Mucosa of descending colon (tissue), 3 donors: ENCODE results near the gene DERL2. TPM values are rescaled to one million over a fixed set of nuclear protein-coding genes. Genes with fewer than 3 reads are reported as not detected.

Experiments
- ATAC-seq: fragments of 200-7000 bp; cut with Tn5 transposase; one replicate; pipeline ENCODE4 v1.9.1; 2020; ENCODE audit warnings: mild to moderate bottlenecking, moderate library complexity
- DNase-seq, 3 donors: peaks; one replicate each; pipeline ENCODE4 v3.0.0-alpha.2; 2020
- H3K36me3 ChIP-seq: fragments of 200-600 bp; one replicate; pipeline ENCODE4 v1.8.0; 2021; ENCODE audit warnings: low read depth, mild to moderate bottlenecking
- H3K4me1 ChIP-seq: fragments of 200-600 bp; one replicate; pipeline ENCODE4 v1.8.0; 2021; ENCODE audit warnings: low read depth, mild to moderate bottlenecking
- H3K4me3 ChIP-seq: fragments of 200-600 bp; one replicate; pipeline ENCODE4 v1.8.0; 2021; ENCODE audit warnings: mild to moderate bottlenecking
- H3K9me3 ChIP-seq: fragments of 200-600 bp; one replicate; pipeline ENCODE4 v1.8.0; 2021; ENCODE audit warnings: mild to moderate bottlenecking
- intact Hi-C, 2 donors: fragments of 100-400 bp; cut with DNase I in 1 of 2; cut with micrococcal nuclease in 1 of 2; formaldehyde crosslinking; loops; one replicate each; pipeline versions ENCODE4 v1.11.0 to v1.11.1; 2022; cut with DNase I, micrococcal nuclease
- total RNA-seq, 3 donors: library from RNA; stranded (reverse); fragmentation: NEBNext Ultra II Directional in 2 of 3; extraction: Animal tissue kit (Norgen Biotek cat#: 25700) in 2 of 3; gene quantifications; one replicate each; pipeline versions ENCODE4 v1.2.1 to v1.2.4, GENCODE V29; 2021 to 2023
- TF ChIP-seq, protein P1 (sequence below): fragments of 200-600 bp; IDR thresholded peaks from one replicate; pipeline ENCODE4 v1.8.0; 2022; ENCODE audit warnings: antibody characterized with exemption, mild to moderate bottlenecking
- donor health status: DM: no; HTN: no; CAD: no; lungs with moderate emphysema.
- donor health status: DM: no; HTN: no; CAD: no.
- donor health status: DM: no; HTN: yes; CAD: no.

Gene DERL2
- total RNA-seq, 3 donors from 2014 or later, result 43.9 to 58.5 (median 58.3) TPM

DNA sequence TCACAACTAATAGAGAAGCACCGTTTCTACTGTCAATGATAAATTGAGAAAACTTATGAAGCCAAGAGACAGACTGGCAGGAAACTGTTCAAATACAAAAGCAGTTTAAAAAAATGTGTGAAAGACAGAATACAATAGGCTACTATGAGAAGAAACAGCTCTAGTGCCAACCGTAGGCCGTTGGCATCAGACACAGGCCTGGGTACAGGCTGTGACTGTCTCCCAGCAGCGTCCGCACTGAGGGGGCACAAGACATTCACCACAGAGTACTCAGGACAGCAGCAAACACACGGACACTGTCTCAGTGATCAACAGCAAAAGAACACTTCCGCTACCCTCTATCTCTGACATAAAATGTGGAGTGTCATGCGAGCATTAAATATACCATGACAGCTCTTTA lies 39.2 kb downstream of the DERL2 start:
- no peaks in the 10 kb centered on the region for H3K9me3 ChIP-seq
- no peaks in the 10 kb centered on the region for H3K36me3 ChIP-seq
- no peak for ATAC-seq
- TF ChIP-seq, protein P1, sequence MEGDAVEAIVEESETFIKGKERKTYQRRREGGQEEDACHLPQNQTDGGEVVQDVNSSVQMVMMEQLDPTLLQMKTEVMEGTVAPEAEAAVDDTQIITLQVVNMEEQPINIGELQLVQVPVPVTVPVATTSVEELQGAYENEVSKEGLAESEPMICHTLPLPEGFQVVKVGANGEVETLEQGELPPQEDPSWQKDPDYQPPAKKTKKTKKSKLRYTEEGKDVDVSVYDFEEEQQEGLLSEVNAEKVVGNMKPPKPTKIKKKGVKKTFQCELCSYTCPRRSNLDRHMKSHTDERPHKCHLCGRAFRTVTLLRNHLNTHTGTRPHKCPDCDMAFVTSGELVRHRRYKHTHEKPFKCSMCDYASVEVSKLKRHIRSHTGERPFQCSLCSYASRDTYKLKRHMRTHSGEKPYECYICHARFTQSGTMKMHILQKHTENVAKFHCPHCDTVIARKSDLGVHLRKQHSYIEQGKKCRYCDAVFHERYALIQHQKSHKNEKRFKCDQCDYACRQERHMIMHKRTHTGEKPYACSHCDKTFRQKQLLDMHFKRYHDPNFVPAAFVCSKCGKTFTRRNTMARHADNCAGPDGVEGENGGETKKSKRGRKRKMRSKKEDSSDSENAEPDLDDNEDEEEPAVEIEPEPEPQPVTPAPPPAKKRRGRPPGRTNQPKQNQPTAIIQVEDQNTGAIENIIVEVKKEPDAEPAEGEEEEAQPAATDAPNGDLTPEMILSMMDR, result no peak
- H3K4me3 ChIP-seq, result no peak overlapping the region
- DNase-seq, result no peak
- no peaks in the 10 kb centered on the region for H3K4me1 ChIP-seq
- intact Hi-C loops, result no loop called here

DNA sequence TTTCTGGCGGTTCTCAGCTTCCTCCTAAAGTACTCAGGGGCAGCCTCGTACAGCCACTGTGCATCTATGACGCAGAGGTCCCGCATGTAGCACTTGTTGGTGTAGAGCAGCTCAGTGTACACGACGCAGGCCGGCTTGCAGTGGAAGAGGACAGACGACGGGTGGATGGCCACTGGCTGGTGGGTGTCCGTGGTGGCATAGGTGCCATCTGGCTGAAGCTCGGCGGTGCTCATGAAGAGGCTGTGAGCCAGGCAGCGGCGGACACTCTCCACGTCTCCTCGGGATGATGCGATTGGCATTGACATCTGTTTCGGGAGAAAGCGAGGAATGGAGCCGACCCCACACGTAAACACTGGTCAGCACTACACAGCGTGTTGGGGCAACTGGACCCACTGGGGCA lies 41.8 kb downstream of the DERL2 start:
- Histone ChIP-seq H3K4me1 (peaks cover 5% of the 10 kb centered on the region), H3K4me3 (no peak overlapping the region), H3K36me3 (no peaks in the 10 kb centered on the region), H3K9me3 (no peaks in the 10 kb centered on the region)
- intact Hi-C loops, result no loop called here
- no peak for ATAC-seq
- DNase-seq, result no peak
- TF ChIP-seq, protein P1, result no peak

- peaks cover 5% of the 10 kb centered on the region for H3K4me1 ChIP-seq
- ATAC-seq, result no peak
- H3K36me3 ChIP-seq, result no peaks in the 10 kb centered on the region
- DNase-seq, result no peak
- H3K9me3 ChIP-seq, result no peaks in the 10 kb centered on the region
- intact Hi-C loops, result no loop called here
- H3K4me3 ChIP-seq, result no peak overlapping the region
- TF ChIP-seq, protein P1, result no peak
Measured at GRCh38 chr17:5443728-5444127, 42.2 kb downstream of the DERL2 start.

GRCh38 chr17:5439446-5439764 lies 46.6 kb downstream of the DERL2 start:
- no peaks in the 10 kb centered on the region for H3K9me3 ChIP-seq
- no peaks in the 10 kb centered on the region for H3K36me3 ChIP-seq
- DNase-seq (no peak), ATAC-seq (no peak)
- TF ChIP-seq, protein P1, result no peak
- intact Hi-C loops, result no loop called here
- H3K4me3 ChIP-seq, result no peak overlapping the region
- H3K4me1 ChIP-seq, result peaks cover 16% of the 10 kb centered on the region

DNA sequence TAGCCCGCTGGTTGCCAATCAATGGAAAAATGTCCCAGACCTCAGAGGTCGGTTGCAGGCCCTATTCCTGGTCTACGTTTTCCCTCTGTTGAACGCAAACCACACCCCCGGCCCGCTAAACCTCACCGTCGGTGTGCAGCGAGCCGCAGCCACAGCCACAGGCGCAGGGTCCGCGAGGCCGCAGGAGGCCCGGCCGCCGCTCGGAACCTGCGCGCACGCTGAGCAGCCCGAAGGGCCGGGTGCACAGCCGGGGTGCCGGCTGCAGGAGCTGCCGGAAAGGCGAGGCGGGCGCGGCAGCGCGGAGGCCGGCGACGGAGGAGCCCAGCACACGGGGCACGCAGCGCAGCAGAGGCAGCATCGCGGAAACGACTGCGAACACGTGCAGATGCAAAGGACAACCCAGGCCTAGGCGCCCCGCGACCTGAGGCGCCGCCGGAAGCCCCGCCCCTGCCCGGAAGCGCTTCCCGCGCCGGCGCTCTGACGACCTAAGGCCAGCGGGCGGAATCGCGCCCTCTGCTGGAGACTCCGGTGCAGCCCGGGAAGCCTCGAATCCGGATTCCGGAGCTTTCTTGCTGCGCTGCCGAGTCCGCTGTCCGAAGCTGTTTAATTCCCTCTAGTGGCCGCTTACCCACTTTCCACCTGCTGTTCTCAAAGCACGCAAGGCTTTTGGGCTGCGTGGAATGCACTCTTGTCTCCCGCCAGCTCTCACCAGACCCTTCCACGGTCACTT lies 47.1 kb downstream of the DERL2 start, which contains the start of gene C1QBP:
C1QBP (minus strand) TSS at position 440 of the 730 bp plus-strand sequence; CDS start at position 358, 82 bp downstream.
- TF ChIP-seq, protein P1, result peak; percentile 100
- Histone ChIP-seq H3K36me3 (no peaks in the 10 kb centered on the region), H3K4me3 (peak within 1 kb of the TSS; percentile 54), H3K4me1 (peaks cover 16% of the 10 kb centered on the region), H3K9me3 (no peaks in the 10 kb centered on the region)
- DNase-seq, result peak; percentile 94 to 97 (median 97)
- intact Hi-C loops, result no loop called here
- ATAC-seq, result peak; percentile 98
